GM19467 (cell line): ENCODE data around the gene COL25A1.
"Not testable (repeated sequence)": the region's sequence is repeated elsewhere in the genome, so short reads cannot be mapped to it uniquely, and the experiment has no call there.

Experiments
- ATAC-seq: cut with Tn5 transposase; IDR thresholded peaks from one replicate; pipeline ENCODE4 v1.9.1; 2021; ENCODE audit warnings: mild to moderate bottlenecking, moderate library complexity; ENCODE audit not compliant: unreplicated experiment

COL25A1 gene

DNA sequence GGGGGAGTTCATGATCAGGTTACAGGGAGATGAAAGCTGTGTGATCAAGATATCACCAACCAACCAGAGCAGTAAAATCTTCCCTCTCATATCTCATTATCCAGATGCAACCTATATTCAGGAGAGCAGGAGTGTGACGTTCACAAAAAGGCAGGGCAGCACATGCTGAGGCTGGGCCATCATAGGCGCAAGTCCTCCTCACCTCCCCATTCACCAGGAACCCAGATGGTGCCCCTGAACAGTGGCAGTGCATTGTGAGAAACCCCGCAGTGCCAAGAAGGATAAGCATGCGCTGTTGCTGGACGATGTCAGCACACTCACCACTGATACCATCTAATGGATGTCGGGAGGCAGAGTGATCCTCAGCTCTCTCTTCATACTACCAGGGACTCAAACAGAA lies 170.9 kb downstream of the COL25A1 start:
- no peak for ATAC-seq

DNA sequence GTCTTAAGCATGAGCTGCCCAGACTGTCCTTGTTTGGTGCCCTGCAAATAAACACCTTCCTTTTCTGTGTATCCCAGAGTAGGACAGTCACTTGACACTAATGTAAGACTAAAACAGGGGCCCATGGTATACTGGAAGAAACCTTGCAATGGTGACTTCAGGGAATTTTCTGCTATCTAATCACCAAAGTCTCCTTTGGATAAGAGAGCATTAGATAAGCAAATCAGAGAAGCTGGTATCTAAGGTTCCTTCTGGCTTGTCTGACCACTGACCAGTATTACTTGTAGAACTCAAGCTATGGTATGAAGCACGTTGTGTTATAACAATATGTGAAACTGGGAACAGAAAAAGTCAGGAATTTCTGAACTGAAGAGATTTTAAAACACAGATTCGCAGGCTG lies 173.9 kb downstream of the COL25A1 start:
- no peak for ATAC-seq

DNA sequence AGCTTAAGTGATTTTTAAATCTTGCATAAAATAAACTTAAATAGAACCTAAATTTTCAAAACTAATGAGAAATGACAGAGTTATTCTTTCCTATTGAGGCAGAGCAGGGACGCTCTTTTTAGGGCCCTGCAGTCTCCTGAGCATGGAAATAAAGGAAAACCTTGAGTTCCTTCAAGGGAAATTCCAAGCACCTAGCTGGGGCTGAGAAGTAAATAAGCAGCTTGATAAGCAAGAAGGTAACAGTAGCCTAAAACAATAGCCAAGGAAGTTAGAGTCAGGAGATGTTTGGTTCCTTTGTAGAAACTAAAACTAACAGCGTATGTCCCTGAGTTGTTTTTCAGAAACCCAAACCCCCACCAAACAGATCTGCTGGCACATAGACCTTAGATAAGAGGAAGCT lies 174.6 kb downstream of the COL25A1 start:
- no peak for ATAC-seq

DNA sequence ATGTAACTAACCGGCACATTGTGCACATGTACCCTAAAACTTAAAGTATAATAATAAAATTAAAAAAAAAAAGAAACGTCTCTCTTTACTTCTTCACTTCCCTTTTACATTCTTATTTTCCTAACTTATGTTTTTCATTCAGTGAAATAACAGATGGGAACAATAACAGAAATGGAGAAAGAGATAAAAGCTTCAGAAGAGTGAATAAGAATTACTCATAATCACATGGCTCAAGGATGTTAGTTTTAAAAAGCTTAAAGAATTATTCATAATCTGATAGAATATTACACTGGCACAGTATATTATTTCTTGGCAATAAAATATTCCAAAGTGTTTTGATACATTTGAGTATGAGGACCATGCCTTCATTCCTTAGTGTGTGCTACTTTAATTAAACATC lies 175.6 kb downstream of the COL25A1 start:
- no peak for ATAC-seq

DNA sequence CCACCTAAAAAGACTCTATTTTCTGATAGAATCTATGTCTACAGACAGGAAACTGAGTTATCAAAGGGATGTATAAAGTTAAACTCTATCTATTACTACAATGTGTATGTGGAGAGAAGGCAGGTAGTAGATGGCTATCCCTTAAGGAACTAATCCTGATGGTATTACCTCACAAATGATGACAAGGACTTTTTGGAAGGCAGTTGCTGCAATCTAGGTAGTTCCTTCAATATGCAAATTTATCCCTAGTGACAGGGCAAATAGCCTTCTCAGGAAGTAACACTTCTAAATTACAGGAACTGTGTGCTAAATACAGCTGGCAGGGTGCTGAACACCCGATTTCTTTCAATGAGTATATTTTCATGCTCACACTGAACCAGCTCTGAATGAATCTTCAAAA lies 177.4 kb downstream of the COL25A1 start:
- no peak for ATAC-seq

DNA sequence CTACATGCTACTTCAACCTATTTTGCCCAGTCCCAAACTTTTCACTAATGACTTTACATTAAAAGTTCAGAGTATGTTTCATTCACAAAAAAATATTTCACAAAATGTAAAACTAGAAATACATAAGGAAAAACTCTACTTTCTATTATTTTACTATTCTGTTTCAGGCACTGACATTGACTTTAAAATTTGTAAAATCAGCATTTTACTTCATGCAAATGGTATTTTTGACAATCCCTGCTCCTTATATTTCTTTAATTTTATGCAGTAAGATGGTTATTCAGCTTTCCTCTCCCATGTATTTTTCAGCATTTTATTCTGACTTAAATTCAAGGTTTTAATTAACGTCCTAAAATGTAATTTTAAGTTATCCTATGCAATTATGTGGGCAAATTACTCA lies 178.5 kb downstream of the COL25A1 start:
- no peak for ATAC-seq

DNA sequence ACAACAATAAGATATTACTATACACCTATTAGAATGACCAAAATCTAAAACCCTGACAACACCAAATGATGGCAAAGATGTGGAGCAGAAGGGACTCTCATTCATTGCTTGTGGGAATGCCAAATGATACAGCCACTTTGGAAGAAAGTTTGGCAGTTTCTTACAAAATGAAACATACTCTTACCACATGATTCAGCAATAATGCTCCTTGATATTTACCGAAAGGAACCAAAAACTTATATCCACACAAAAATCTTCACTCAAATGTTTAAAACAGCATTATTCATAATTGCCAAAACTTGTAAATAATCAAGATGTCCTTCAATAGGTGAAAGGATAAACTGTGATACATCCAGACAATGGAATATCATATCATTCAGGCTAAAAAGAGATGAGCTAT lies 180.9 kb downstream of the COL25A1 start:
- no peak for ATAC-seq

DNA sequence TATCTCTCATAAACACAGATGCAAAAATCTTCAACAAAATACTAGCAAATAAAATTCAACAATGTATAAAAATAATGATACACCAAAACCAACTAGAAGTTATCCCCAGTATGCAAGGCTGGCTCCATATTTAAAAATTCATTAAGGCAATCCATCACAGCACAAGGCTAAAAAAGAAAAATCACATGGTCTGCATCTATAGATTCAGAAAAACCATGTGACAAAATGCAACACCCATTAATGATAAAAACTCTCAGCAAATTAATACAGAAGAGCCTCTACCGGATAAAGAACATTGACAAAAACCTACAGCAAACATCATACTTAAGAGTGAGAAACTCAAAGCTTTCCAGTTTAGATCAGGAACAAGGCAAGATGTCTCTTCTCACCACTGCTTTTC lies 182.6 kb downstream of the COL25A1 start:
- no peak for ATAC-seq

DNA sequence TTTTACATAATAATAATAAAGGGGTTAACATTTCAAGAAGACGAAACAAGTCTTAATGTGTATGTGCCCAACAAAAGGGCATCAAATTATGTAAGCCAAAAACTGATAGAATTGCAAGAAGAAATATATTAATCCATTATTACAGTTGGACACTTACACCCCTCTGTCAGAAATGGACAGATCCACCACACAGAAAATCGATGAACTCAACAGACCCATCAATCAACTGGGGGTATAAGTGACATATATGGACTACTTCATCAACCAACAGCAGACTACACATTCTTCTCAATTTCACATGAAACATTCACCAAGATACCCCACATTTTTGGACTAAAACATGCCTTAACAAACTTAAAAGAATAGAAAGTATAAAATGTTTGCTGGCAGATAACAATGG lies 183.8 kb downstream of the COL25A1 start:
- no peak for ATAC-seq

DNA sequence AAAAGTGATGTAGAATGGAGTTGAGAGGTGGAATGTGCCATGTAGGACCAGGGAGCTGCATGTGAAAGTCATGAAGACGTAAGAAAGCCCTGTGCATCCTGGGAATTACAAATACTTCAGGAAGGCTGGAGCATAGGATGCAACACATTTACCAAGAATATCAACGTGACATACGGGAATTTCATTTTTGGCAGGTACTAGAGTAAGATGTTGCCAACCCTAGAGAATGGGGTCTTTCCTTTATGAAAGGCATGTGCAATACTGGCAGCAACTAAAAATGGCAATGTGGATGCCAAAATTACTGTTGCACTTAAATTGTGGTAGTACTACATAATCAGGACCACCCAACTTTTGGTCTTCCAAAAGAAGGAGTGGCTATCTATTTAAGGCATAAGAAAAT lies 188.0 kb downstream of the COL25A1 start:
- no peak for ATAC-seq

DNA sequence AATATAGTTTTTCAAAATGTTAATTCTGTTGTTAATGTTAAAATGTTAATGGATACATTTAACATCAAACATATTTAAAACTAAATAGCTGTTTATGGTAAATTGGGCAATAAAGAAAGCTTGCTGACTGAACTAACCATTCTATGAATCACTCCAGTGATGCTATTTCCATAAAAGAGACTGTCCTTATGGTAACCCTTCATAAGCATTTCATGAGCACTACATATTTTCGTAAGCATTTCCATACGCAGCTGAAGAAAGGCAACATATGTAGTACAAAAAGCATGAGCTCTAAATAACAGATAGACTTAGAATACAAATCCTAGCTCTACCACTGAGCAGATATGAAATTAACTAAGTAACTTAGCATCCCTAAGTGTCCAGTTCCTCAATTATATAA lies 188.9 kb downstream of the COL25A1 start:
- no peak for ATAC-seq

DNA sequence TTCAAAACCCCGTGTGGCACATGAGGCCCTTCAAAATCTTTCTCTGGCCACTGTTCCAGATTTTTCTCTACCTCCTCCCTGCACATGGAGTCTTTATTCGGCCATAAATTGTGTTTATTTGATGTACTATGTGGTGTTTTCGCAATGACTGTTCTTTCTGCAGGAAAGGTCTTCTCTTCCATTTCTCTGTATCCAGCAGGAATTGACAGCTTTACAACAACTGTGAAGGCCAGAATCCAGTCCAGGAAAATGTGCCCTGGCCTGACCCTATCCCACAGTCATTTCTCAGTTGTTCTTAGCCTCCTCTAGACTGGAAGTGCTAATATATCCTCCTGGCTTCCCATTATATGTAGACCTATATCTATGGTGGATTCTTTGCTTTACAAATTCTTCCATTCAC lies 191.4 kb downstream of the COL25A1 start:
- ATAC-seq = no peak

DNA sequence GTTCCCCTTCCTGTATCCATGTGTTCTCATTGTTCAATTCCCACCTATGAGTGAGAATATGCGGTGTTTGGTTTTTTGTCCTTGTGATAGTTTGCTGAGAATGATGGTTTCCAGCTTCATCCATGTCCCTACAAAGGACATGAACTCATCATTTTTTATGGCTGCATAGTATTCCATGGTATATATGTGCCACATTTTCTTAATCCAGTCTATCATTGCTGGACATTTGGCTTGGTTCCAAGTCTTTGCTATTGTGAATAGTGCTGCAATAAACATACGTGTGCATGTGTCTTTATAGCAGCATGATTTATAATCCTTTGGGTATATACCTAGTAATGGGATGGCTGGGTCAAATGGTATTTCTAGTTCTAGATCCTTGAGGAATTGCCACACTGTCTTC lies 194.2 kb downstream of the COL25A1 start:
- ATAC-seq = not testable (repeated sequence)

DNA sequence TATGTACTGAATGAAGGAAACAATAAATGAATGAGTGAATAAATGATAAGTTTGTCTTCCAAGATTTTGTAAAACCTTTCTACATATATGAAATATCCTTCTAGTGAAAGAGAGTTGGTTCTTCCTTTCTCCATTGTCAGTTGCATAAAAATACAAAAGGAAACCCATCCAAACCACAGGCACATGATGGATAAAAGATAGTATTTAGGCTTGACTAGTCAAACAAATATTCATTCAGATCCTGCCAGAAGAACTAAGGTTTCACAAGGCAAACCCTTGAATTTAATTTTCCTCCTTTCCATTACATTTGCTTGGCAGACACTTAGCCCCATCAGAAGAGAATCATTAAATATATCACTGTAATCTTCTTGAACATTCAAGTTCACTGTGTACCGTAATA lies 208.4 kb downstream of the COL25A1 start:
- no peak for ATAC-seq

DNA sequence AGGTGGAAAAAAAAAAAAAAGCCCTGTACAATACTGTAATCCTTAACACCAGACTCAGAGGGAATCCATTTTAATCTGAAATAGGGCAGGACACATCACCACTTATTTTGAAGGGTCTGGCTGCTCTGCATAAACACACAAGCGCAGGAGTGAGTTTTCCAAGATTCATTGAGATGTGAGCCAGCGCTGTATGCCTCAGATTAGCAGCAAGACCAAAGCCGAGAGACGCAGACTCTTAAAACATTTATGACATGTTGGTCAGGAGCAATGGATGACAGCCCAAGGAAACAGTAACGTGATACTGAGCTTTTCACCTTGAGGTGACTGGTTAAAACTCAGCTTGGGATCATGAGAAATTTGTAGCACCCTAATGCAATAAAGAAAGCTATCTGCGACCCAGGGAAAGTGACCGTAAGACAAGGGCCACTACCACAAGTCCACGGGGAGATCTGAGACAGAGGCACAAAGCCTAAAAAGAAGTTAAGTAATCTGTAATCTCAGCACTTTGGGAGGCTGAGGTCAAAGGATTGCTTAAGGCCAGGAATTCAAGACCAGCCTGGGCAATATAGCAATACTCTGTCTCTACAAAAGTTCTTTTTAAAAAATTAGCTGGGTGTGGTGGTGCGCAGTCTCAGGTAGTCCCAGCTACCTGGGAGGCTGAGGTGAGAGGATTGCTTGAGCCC lies 210.6 kb downstream of the COL25A1 start:
- ATAC-seq = no peak

DNA sequence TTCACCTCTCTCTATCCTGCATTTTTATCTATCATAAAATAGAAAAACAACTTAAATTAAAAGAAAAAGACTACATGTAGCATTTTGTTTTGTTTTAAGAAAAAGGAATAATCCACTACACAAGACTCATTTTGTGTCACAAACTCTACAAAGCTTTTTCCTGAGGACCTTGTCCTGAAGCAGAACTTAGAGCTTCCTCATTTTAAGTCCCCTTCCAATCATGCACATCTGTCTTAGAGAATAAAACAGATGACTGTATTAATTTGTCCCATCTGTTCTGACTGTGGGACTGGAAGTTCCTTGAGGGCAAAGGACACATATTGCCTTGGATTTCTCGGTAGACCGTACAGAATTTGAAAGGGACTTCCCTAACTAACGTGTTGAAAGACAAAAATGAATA lies 218.5 kb downstream of the COL25A1 start:
- ATAC-seq = no peak

DNA sequence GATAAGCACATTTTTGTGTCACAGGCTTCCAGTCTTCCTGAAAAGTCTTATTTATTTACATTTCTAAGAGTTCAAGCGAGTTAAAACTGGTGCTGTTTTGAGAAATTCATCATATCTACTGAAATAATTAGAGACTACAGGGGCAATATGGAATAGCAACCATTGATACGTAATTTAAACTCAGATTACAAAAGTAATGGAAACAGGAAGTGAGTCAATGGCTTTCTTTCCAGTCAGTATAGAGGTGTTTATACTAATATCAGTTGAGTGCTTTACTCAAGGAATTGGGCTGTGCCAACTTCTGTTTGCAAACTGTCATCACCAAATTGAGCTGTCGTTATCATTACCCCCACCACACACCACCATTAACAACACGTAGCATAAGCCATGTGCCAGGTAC lies 222.7 kb downstream of the COL25A1 start:
- no peak for ATAC-seq

DNA sequence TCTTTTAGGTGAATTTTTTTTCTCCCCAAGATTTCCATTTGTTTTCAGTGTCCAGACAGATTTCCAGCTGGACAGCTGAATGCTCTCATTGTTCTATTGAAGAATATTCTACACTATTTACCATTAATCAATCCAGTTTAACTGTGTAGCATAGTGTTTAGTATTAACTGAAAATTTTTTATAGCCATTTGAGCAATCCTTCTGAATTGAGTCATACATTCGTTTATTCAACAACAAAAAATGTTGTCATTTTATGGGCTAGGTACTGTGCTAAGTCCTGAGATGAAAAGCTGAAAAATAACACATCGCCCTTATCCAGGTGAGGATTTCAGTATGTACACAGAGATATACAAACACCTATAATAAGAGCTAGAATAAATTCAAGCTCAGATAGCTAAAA lies 223.3 kb downstream of the COL25A1 start:
- ATAC-seq = no peak

DNA sequence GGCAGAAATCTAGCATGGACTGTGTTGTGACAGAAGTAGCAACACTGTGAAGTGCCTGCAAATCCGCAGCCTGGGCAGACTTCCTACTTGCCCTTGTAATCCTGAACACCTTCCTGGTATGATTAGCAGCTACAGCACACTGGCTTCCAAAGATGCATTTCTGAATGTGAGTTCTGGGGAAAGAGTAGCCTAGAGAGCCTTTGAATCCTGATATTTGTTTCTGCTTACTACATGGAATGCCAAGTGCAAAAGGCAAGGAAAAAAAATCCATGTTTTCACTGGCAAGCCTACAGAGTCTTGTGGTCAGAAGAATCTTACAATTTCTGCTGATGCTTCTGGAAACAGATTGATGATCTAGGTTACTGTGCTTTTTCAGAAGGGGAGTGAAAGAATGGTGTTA lies 223.7 kb downstream of the COL25A1 start:
- no peak for ATAC-seq

DNA sequence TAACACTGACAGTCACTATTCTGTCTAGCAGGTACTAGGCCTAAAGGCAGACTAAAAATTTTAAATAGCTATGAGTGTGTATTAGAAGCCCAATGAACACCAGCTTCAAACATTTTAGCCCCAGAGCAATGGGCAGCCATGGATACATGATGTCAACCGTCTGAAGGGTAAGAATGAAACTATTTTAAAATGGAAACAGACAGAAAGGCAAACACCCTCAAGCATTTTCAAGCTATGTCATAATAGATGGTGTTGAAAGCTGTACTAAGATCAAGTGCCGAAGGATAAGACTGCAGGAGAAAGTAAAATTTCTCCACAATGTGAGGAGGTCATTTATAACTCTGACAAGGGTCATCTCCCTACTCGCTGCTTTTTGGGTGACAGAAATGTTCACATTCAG lies 225.0 kb downstream of the COL25A1 start:
- ATAC-seq = no peak

DNA sequence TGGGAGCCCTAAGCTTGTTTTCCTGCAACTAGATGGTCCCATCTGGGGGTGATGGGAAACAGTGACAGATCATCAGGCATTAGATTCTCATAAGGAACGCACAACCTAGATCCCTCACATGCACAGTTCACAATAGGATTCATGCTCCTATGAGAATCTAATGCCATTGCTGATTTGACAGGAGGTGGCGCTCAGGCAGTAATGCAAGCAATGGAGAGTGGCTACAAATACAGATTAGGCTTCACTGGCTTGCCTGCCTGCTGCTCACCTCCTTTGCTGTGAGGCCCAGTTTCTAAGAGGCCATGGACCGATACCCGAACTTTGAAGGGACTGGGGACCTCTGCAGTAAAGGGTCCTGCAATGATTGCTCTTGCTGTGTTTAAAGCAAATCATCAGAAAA lies 225.7 kb downstream of the COL25A1 start:
- ATAC-seq = not testable (repeated sequence)

DNA sequence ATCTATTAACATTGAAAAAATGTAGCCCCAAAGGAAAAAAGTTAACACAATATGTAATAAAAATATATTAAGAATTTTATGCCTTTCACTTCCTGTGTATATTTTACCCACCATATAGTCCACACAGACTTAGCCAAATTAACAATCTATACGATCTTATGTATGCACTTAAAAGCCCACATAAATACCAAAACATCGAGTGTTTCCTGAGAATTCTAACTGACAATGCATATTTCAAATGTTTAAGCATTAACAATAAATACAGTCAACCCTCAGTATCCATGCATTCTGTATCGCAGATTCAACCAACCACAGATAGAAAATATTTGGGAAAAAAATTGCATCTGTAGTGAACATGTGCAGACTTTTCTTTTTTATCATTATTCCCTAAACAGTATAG lies 226.8 kb downstream of the COL25A1 start:
- ATAC-seq = no peak

DNA sequence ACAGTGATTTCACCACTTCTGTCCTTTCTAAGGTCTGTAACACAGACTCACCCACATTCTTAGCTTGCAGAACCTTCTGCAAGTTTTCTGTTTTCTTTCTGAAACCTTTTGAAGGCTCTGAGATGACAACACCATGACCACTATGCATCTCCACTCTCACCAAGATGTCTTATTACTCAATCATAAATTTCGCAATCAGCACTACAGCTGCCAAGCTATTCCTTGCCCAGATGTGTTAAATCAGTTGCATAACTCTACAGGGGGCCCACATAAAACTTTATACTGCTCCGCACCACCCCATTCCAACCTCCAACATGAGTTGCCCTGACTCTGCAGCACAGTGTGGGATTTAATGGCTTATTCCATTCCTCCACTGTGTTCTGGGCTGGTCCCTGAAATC lies 229.9 kb downstream of the COL25A1 start:
- ATAC-seq = no peak
